ENCODE results near the gene SAFB. TPM values are rescaled to one million over a fixed set of nuclear protein-coding genes. Genes with fewer than 3 reads are reported as not detected.
"Not testable (repeated sequence)": the region's sequence is repeated elsewhere in the genome, so short reads cannot be mapped to it uniquely, and the experiment has no call there.

Gene SAFB
- polyA plus RNA-seq, 6 donors from 2014 or later, result 18.3 to 119 (median 43.4) TPM

DNA sequence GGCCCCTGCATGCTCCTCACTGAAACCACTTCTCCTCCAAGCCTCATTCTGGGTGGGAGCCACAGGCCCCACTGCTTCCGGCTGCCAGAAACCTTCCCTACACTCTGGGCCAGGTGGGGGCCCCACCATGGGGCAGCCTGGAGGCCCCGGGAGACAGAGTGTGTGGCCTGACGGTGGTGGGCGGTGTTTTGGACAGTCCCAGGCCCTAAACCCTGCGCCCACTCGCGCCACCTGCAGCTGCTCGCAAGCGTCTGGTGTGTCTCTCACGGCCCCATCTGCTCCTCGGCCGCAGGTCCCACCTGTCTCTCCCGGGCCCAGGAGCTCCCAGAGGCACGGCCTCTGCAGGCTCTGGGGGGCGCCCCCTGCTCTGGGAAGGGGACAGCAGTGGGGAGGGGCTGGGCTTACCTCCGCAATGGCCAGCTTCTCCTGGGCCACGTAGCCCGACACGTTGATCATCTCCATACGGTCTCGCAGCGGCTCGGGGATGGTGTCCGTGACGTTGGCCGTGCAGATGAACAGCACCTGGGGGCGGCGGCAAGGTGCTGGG is 72.8 kb downstream of the SAFB start:
- H3K4me3 Mint-ChIP-seq, result no peak overlapping the region
- H3K4me1 Mint-ChIP-seq, result peaks cover 13 to 26% (median 15%) of the 10 kb centered on the region in 3 donors
- peak overlapping the region in 1 of 6 donors; percentile 47 for H3K27ac Mint-ChIP-seq
- DNase-seq (no peak), ATAC-seq (ENCODE audit: low read depth in 2 of 2) (no peak)
- H3K36me3 Mint-ChIP-seq, result peaks cover 0 to 7% of the 10 kb centered on the region in 2 donors
- no peaks in the 10 kb centered on the region for H3K9me3 Mint-ChIP-seq
- H3K27me3 Mint-ChIP-seq, result no peaks in the 10 kb centered on the region

DNA sequence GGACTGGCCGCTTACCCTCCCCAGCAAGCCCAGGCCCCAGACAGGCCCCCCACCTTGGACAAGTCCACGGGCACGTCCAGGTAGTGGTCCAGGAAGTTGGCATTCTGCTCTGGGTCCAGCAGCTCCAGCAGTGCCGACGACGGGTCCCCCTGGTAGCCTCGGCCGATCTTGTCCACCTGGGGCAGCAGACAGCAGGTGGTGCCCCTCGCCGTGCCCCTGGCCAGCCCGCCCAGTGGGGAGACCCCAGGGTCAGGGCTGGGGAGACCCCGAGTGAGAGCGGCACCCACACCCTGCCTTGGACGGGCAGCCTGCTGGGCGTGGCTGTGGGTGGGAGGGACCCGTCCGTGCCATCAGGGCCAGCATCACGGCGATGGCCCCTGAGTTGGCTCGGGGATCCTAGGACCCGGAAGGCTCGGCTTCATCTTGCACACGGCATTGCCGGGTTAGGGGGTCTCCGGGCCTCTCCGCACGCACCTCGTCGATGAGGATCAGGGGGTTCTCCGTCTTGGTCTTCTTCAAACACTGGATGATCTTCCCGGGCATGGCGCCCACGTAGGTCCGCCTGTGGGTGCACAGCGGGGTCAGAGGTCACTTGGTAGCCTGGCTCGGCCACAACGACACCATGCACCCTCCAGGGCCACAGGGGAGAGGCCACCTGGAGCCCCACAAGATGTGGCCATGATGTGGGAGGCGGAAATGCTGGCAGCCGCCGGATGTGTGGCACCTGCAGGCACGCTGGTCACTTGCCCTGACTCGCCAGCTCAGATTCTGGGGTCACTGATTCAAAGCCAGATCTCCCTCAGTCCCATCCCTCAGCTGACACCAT is 73.5 kb downstream of the SAFB start:
- no peak overlapping the region for H3K4me3 Mint-ChIP-seq
- DNase-seq (no peak), ATAC-seq (ENCODE audit: low read depth in 2 of 2) (no peak)
- H3K9me3 Mint-ChIP-seq, result no peaks in the 10 kb centered on the region
- H3K4me1 Mint-ChIP-seq, result peaks cover 9 to 20% (median 11%) of the 10 kb centered on the region in 3 donors
- H3K27me3 Mint-ChIP-seq, result no peaks in the 10 kb centered on the region
- H3K27ac Mint-ChIP-seq, result peak overlapping the region in 1 of 6 donors; percentile 20
- peaks cover 0 to 7% of the 10 kb centered on the region in 2 donors for H3K36me3 Mint-ChIP-seq

DNA sequence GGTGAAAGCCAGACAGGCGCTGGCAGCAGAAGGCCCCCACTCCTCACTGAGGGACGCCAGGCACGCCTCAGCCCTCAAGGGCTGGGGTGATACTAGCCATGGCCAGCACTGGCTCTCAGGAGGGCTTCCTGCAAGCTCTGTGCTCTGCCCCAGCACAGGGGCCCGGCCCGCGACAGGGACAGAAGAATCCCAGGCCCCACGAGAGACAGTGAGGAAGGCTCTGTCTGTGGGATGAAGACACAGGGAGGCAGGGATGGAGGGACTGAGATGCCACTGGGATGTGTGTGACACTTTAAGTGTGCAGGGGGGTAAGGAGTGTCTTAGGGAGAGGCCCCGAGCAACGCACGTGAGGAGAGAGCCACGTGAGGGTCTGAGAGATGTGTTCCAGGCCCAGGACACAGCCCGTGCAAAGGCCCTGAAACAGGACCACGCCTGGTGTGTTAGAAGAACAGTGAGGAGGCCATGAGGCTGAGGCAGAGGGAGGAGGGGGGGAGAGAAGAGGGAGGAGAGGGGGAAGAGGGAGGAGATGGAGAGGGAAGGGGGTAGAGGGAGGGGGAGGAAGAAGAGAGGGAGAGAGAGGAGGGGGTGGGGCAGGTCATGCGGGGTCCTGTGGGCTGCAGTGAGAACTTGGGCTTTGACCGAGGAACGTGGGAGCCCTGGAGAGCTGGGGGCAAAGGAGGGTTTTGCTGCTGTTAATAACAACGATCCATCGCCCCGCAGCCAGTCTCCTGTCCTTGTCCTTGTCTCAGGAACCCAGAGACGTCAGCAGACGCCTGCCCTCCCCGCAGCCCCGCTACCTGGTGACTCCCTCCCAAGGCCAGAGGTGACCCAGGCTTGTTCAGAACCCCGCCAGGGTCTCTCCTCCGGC is 74.4 kb downstream of the SAFB start:
- Mint-ChIP-seq H3K4me1 (peaks cover 5 to 19% (median 11%) of the 10 kb centered on the region in 3 donors), H3K9me3 (no peaks in the 10 kb centered on the region), H3K36me3 (peaks cover 0 to 7% of the 10 kb centered on the region in 2 donors), H3K27me3 (no peaks in the 10 kb centered on the region), H3K4me3 (peak overlapping the region in 2 of 8 donors; percentile 60 to 62), H3K27ac (peak overlapping the region in 1 of 6 donors; percentile 20)
- ATAC-seq (ENCODE audit: low read depth in 2 of 2), result no peak
- DNase-seq, result no peak

DNA sequence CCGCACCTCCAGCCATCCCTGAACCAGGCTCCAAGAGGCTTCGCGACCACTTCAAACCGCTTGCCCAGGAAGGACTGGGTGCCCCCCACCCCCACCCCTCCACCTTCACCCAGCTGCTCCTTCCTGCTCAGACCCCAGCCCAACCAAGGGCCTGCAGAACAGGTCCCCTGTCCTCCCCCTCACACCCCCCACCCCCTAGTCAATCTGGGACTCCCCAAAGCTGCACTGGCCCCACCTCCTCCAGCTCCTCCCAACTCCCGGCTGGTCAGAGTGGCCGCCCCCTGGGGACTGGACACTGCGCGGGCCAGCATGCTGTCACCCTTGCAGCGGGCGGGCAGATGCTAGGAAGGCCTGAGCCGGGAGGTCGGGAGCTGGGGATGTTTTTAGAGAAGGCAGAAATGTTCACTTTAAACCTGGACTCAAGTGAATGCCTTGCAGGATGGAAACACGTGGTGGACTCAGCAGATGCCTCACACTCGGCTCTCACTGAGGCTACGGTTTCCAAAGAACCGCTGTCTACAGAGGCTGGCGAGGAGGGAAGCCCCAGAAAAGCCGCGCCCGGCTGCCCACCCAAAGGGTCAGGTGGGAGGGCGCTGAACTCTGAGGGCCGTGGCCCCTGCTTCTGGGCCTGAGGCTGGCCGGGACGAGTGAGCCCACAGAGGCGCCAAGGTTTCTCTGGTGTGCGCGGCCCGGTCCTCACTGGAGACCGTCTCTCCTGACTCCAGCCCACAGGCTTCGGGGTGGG is 75.2 kb downstream of the SAFB start:
- peaks cover 0 to 6% of the 10 kb centered on the region in 2 donors for H3K36me3 Mint-ChIP-seq

DNA sequence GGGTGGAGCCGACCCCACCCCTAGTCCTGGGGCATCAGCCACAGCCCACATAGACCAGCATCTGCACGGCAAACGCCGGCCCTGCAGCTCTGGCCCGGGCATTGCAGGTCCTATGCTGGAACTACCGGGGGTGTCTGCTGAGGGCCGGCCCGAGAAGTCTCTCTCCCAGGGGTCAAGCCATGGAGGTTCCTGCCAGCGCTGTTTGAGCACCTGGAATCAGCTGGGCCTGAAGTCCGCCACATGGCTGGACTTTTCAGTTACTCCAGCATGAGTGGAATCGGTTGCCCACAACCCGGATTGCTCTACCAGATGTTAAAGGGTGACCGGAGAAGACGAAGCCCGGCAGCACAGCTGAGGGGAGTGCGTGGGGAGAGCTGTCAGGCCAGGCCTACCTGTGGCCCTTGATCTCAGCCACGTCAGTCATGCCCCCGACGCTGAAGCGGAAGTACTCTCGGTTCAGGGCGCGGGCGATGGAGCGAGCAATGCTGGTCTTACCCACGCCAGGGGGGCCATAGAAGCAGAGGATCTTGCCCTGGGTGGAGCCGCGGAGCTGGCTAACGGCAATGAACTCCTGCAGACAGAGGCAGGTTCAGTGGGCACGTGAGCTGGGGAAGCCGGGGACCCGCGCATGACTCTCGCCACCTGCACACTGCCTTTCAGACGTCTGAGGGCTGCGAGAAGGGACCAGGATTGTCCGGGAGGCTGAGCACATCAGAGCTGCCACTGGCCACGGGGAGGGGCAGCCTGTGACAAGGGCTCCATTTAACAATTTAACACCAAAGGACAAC is 75.9 kb downstream of the SAFB start:
- no peaks in the 10 kb centered on the region for H3K9me3 Mint-ChIP-seq
- DNase-seq, result no peak
- H3K4me3 Mint-ChIP-seq, result no peak overlapping the region
- H3K4me1 Mint-ChIP-seq, result peaks cover 0 to 11% (median 0%) of the 10 kb centered on the region in 3 donors
- ATAC-seq (ENCODE audit: low read depth in 2 of 2), result peak; percentile 14 to 45
- H3K36me3 Mint-ChIP-seq, result peaks cover 0 to 8% of the 10 kb centered on the region in 2 donors
- H3K27ac Mint-ChIP-seq, result peak overlapping the region in 3 of 6 donors; percentile 18 to 60 (median 19)
- no peaks in the 10 kb centered on the region for H3K27me3 Mint-ChIP-seq

More for the DNA sequence above, 75.2 kb downstream of the SAFB start:
- H3K4me1 Mint-ChIP-seq, result peaks cover 0 to 11% (median 3%) of the 10 kb centered on the region in 3 donors
- ATAC-seq (ENCODE audit: low read depth in 2 of 2), result no peak
- H3K9me3 Mint-ChIP-seq, result no peaks in the 10 kb centered on the region
- no peaks in the 10 kb centered on the region for H3K27me3 Mint-ChIP-seq
- peak overlapping the region in 1 of 8 donors; percentile 62 for H3K4me3 Mint-ChIP-seq
- no peak for DNase-seq
- peak overlapping the region in 1 of 6 donors; percentile 44 for H3K27ac Mint-ChIP-seq

DNA sequence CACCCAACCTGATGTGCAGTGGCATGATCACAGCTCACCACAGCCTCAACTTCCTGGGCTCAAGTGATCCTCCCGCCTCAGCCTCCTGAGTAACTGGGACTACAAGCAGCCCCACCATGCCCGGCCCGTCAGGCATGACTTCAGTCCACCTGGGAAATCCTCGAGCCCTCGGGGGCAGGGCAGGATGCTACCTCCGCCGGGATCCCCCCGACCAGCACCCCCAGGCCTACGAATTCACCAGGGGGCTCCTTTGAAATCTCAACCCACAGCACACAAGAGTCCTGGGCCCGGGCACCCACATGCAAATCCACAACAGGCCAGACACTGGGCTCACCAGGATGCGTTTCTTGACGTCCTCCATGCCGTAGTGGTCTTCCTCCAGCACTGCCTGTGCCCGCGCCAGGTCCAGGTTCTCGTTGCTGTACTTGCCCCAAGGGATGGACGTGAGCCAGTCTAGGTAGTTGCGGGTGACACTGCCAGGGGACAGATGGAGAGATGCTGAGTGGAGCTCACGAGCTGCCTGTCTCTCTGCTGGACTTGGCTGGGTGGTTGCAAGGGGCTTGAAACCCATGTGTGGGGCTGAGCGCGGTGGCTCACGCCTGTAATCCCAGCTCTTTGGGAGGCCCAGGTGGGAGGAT is 77.7 kb downstream of the SAFB start:
- peaks cover 0 to 5% (median 0%) of the 10 kb centered on the region in 3 donors for H3K4me1 Mint-ChIP-seq
- no peak for ATAC-seq (ENCODE audit: low read depth in 2 of 2)
- no peak for DNase-seq
- H3K4me3 Mint-ChIP-seq, result no peak overlapping the region
- no peaks in the 10 kb centered on the region for H3K27me3 Mint-ChIP-seq
- no peaks in the 10 kb centered on the region for H3K9me3 Mint-ChIP-seq
- peak overlapping the region in 1 of 6 donors; percentile 37 for H3K27ac Mint-ChIP-seq
- peaks cover 0 to 8% of the 10 kb centered on the region in 2 donors for H3K36me3 Mint-ChIP-seq

DNA sequence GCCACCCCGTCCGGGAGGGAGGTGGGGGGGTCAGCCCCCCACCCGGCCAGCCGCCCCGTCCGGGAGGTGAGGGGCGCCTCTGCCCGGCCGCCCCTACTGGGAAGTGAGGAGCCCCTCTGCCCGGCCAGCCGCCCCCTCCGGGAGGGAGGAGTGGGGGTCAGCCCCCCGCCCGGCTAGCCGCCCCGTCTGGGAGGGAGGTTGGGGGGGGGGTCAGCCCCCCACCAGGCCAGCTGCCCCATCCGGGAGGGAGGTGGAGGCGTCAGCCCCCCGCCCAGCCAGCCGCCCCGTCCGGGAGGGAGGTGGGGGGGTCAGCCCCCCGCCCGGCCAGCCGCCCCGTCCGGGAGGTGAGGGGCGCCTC is 79.1 kb downstream of the SAFB start:
- H3K9me3 Mint-ChIP-seq; H3K27ac Mint-ChIP-seq; H3K36me3 Mint-ChIP-seq; H3K27me3 Mint-ChIP-seq; H3K4me3 Mint-ChIP-seq; H3K4me1 Mint-ChIP-seq; ATAC-seq (ENCODE audit: low read depth in 2 of 2); DNase-seq: not testable (repeated sequence)

DNA sequence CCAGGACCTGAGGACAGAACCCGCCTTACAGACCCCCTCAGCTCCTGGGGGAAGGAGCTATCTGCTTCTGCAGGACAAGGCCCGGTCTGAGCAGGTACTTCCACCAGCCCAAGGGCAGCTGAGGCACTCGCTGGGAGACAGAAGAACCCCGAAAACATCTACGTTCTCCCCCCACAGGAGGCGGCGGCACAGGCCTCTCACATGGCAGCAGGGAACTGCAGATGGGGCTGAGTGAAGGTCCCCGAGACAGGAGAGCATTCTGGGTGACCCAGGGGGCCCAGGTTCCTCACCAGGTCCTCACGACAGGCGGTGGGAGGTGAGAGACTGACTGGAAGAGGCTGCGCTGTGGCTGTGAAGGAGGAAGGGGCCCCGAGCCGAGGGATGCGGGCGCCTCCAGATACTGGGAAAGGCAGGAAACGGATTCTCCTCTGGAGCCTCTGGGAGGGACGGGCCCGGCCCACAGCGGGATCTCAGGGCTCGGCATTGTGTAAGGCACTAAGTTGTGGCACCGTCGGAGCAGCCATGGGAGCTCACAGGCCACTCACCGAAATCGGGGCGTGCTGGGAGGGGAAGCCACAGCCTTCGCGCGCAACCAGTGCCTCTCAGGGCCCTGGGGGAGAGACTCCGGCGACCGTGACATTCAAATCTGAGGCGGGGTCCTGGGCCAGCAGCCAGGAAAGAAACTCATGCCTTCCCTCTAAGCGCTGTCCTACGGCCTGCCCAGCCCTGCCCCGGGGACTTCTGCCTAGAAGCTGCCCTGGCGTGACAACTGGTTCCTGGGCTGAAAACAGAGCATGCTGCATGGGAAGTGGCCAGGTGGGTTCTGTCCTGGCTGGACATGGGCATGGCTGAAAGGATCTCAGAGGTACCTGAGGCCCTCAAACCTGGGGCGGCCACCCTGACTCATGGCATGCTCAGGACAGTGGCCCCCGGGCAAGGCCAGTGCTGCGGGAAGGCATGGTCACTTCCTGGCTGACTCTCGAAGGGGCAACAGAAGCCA is 81.2 kb downstream of the SAFB start:
- Mint-ChIP-seq H3K9me3 (no peaks in the 10 kb centered on the region), H3K27me3 (no peaks in the 10 kb centered on the region), H3K4me1 (peaks cover 0 to 5% (median 0%) of the 10 kb centered on the region in 3 donors), H3K27ac (peak overlapping the region in 1 of 6 donors; percentile 67), H3K4me3 (no peak overlapping the region), H3K36me3 (peaks cover 0 to 8% of the 10 kb centered on the region in 2 donors)
- DNase-seq, result no peak
- ATAC-seq (ENCODE audit: low read depth in 2 of 2), result no peak

DNA sequence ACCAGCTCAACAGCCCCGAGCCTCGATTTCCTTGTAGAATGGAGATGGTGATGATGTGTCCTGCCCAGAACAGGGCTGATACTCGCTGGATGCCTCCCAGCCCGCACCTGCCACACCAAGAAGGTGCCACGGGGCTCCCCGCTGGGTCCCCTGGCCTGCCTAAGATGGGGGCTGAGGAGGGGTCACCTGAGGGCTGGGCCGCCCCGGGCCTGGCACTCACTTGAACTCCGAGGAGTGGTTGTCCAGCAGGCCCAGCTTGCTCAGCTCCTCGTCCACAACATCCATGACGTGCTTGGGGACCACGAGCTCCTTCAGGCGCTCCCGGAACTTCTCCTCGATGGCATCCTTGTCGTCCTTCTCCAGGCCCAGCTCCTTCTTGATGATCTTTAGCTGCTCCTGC is 82.7 kb downstream of the SAFB start:
- no peaks in the 10 kb centered on the region for H3K27me3 Mint-ChIP-seq
- H3K4me1 Mint-ChIP-seq, result peaks cover 0 to 5% (median 0%) of the 10 kb centered on the region in 3 donors
- H3K9me3 Mint-ChIP-seq, result no peaks in the 10 kb centered on the region
- H3K27ac Mint-ChIP-seq, result no peak overlapping the region
- ATAC-seq (ENCODE audit: low read depth in 2 of 2) (no peak), DNase-seq (no peak)
- peaks cover 0 to 8% of the 10 kb centered on the region in 2 donors for H3K36me3 Mint-ChIP-seq
- H3K4me3 Mint-ChIP-seq, result no peak overlapping the region

DNA sequence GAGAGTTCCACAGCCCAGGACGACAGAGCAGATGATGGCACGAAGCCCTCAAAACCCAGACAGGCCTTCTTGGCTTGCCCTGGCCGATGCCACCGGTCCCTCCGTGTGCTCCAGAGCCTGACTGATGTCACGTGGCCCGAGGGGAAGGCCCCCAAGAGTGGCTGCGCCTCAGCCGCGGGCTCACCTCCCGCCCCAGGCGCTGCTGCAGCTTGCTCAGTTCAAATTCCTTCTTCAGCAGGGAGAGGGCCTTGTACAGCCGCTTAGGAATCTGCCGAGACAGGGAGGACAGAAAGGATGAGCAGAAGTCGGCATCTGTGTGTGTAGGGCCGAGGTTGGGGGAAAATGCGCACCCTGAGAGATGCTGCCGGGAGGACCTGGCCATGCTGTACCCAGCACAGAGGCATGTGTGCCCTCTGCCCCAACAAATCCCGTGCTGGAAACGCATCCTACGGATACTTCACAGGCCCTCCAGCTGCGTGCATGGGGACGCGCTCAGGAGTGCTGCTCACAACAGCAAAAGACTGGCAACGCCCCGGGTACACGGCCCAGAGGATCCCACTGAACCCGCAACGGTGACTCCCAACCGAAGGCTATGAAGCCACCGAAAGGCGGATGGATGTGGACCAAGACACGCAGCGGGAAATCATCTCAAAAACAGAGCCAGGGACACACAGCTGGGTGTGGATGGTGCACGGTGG is 84.1 kb downstream of the SAFB start:
- H3K27ac Mint-ChIP-seq, result peak overlapping the region in 3 of 6 donors; percentile 28 to 66 (median 65)
- no peaks in the 10 kb centered on the region for H3K9me3 Mint-ChIP-seq
- peak overlapping the region in 2 of 8 donors; percentile 9 to 60 for H3K4me3 Mint-ChIP-seq
- ATAC-seq (ENCODE audit: low read depth in 2 of 2) (no peak), DNase-seq (no peak)
- H3K36me3 Mint-ChIP-seq, result peaks cover 0 to 8% of the 10 kb centered on the region in 2 donors
- H3K4me1 Mint-ChIP-seq, result peaks cover 0 to 5% (median 0%) of the 10 kb centered on the region in 3 donors
- no peaks in the 10 kb centered on the region for H3K27me3 Mint-ChIP-seq

All from naive B cell (primary cell).